Tibial nerve (tissue), 4 donors: Measurements from ENCODE around the gene FAM120C. TPM values are rescaled to one million over a fixed set of nuclear protein-coding genes. Genes with fewer than 3 reads are reported as not detected.

Experiments
- DNase-seq, 2 donors: peaks; one replicate each; pipeline ENCODE4 v3.0.0-alpha.2; 2019; ENCODE audit warnings: low spot score in 2 of 2
- H3K27ac ChIP-seq, 4 donors: fragments of 200-600 bp; sonication (generic) in 3 of 4; one replicate each; pipeline ENCODE4 v1.5.1; 2017 to 2019; ENCODE audit warnings: mild to moderate bottlenecking in 1 of 4
- H3K27me3 ChIP-seq, 2 donors: fragments of 200-600 bp; sonication (generic) in 1 of 2; one replicate each; pipeline versions ENCODE4 v1.5.1 to v1.6.0; 2017 to 2019
- H3K36me3 ChIP-seq, 3 donors: fragments of 200-600 bp; sonication (generic); one replicate each; pipeline ENCODE4 v1.5.1; 2018 to 2019
- H3K4me1 ChIP-seq, 4 donors: fragments of 200-600 bp; sonication (generic) in 3 of 4; one replicate each; pipeline ENCODE4 v1.5.1; 2017 to 2019
- H3K4me3 ChIP-seq, 4 donors: fragments of 200-600 bp; sonication (generic) in 3 of 4; one replicate each; pipeline ENCODE4 v1.5.1; 2017 to 2019; ENCODE audit warnings: mild to moderate bottlenecking in 1 of 4, moderate library complexity in 1 of 4
- H3K9me3 ChIP-seq, 4 donors: fragments of 200-600 bp; sonication (generic) in 3 of 4; one replicate each; pipeline ENCODE4 v1.5.1; 2017 to 2019
- EP300 ChIP-seq, 2 donors: sonication (generic); formaldehyde crosslinking; IDR thresholded peaks; one replicate each; pipeline ENCODE4 v1.6.1; 2017; ENCODE audit warnings: antibody characterized with exemption in 2 of 2, mild to moderate bottlenecking in 1 of 2
- POLR2A ChIP-seq, 2 donors: fragments of 450-650 bp; IDR thresholded peaks; one replicate each; pipeline ENCODE4 v1.6.1; 2017; ENCODE audit warnings: antibody characterized with exemption in 2 of 2, mild to moderate bottlenecking in 2 of 2, moderate library complexity in 2 of 2
- WGBS, 2 donors: methylation state at CpG; one replicate each; pipeline ENCODE4 v1.1.5; 2018; 5-methylcytosine and 5-hydroxymethylcytosine counted together
- total RNA-seq, 4 donors: library from RNA; depleted of rRNA; stranded (reverse); fragments of >200 nt; gene quantifications; one replicate each; pipeline ENCODE4 v1.1.0, GENCODE V29; 2016
- TF ChIP-seq, protein P1 (sequence below), 5 experiments: fragments of 200-600 bp in 3 of 5; fragments of 450-650 bp in 2 of 5; sonication (generic) in 3 of 5; IDR thresholded peaks; one replicate each; pipeline ENCODE4 v1.5.1; 2016 to 2019; ENCODE audit warnings: antibody characterized with exemption in 5 of 5, mild to moderate bottlenecking in 3 of 5, moderate library complexity in 2 of 5

Gene FAM120C
- total RNA-seq, 4 donors from 2014 or later: 12.3 to 21.6 (median 17.4) TPM

DNA sequence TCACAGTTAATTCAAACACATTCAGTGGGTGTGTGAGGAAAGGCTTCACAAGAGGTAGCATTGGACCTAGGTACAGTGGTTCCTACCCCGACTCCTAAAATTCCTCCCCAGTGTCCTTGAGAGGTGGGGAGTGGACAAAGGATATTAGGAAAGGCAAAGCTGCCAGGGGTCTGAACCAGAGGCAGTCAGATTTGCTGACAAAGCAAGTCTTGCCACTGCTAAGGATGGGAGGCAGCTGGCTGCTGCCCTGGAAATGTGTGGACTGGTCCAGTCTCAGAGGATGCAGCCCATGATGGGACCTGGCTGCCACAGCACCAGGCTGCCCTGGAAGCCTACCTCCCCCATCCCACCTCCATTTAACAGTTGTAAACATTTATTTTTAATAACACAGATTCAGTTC lies 134.6 kb downstream of the FAM120C start:
- TF ChIP-seq, protein P1, sequence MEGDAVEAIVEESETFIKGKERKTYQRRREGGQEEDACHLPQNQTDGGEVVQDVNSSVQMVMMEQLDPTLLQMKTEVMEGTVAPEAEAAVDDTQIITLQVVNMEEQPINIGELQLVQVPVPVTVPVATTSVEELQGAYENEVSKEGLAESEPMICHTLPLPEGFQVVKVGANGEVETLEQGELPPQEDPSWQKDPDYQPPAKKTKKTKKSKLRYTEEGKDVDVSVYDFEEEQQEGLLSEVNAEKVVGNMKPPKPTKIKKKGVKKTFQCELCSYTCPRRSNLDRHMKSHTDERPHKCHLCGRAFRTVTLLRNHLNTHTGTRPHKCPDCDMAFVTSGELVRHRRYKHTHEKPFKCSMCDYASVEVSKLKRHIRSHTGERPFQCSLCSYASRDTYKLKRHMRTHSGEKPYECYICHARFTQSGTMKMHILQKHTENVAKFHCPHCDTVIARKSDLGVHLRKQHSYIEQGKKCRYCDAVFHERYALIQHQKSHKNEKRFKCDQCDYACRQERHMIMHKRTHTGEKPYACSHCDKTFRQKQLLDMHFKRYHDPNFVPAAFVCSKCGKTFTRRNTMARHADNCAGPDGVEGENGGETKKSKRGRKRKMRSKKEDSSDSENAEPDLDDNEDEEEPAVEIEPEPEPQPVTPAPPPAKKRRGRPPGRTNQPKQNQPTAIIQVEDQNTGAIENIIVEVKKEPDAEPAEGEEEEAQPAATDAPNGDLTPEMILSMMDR (IDR thresholded peaks at IDR 0.05): no peak
- no peak for TF ChIP-seq POLR2A (IDR thresholded peaks at IDR 0.05)
- no peak for TF ChIP-seq EP300 (IDR thresholded peaks at IDR 0.05)
- Histone ChIP-seq H3K9me3 (no peaks in the 10 kb centered on the region), H3K27ac (no peak overlapping the region), H3K27me3 (no peaks in the 10 kb centered on the region), H3K4me3 (no peak overlapping the region), H3K36me3 (peaks cover 0 to 7% (median 0%) of the 10 kb centered on the region in 3 donors), H3K4me1 (peaks cover 0 to 6% (median 0%) of the 10 kb centered on the region in 4 donors)
- no peak for DNase-seq
- WGBS, 2 donors: 77 to 80% methylated on average over 1 of the region's 1 CpG

DNA sequence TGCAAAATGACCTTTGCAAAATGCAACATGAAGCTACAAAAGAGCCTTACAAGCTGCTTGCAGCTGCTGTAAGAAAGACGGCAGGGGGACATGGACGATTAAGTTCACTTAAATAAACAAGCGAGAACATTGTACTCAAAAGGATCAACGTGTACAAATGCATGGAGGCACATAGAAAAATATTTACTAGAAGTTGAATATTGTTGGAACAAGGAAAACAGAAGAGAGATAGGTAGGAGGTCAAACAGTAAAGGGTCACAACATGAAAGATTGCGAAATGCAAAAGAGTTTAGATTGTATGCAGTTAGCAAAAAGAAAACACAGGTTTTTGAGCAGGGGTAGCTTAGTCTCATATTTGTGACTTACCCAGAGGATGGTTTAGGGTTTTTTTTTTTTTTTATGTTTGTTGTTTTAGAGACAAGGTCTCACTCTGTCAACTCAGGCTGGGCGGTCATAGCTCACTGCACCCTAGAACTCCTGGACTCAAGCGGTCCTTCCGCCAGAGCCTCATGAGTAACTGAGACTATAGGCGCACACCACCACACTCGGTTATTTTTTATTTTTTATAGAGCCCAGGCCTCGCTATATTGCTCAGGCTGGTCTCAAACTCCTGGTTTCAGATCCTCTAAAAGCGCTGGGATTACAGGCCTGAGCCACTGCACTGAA lies 137.4 kb downstream of the FAM120C start:
- WGBS, 2 donors: 78 to 84% methylated on average over 12 of the region's 12 CpGs
- H3K27ac ChIP-seq: peak overlapping the region in 1 of 4 donors; percentile 65

DNA sequence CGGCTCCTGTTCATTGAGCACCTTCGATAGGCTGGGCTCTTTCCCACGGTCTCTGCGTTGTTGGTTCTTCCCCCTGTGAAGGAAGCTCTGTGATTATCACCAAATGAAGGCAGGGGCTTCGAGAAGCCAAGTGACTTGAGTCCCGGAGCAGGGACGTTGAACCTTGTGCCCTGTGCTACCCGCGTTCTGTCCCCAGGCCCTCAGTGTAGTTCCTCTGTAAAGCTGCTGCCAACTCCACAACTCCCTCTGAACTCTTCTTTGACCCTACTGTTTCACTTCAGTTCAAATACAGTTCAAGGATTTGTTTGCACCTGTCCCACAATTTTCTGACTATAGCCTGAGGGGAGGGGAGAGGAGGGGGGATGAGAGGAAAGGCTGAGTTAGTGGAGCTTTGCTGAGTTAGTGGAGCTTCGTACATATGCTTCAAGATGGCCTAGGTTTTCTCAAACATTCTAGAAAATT lies 138.1 kb downstream of the FAM120C start:
- TF ChIP-seq EP300 (IDR thresholded peaks at IDR 0.05) (no peak), POLR2A (IDR thresholded peaks at IDR 0.05) (no peak)
- TF ChIP-seq, protein P1 (IDR thresholded peaks at IDR 0.05): no peak
- no peaks in the 10 kb centered on the region for H3K9me3 ChIP-seq
- H3K4me1 ChIP-seq: peaks cover 0 to 15% (median 0%) of the 10 kb centered on the region in 4 donors
- peaks cover 0 to 12% (median 0%) of the 10 kb centered on the region in 3 donors for H3K36me3 ChIP-seq
- peak overlapping the region; percentile 41 to 80 (median 60) for H3K4me3 ChIP-seq
- no peaks in the 10 kb centered on the region for H3K27me3 ChIP-seq
- DNase-seq: no peak
- 13 to 44% methylated on average over 8 to 10 of the region's 10 CpGs for WGBS, 2 donors
- H3K27ac ChIP-seq: peak overlapping the region; percentile 65 to 97 (median 93)

More for the DNA sequence above, 137.4 kb downstream of the FAM120C start:
- Histone ChIP-seq H3K36me3 (peaks cover 0 to 4% (median 0%) of the 10 kb centered on the region in 3 donors), H3K4me3 (no peak overlapping the region), H3K4me1 (peaks cover 0 to 15% (median 0%) of the 10 kb centered on the region in 4 donors), H3K9me3 (no peaks in the 10 kb centered on the region), H3K27me3 (no peaks in the 10 kb centered on the region)
- TF ChIP-seq, protein P1 (IDR thresholded peaks at IDR 0.05): no peak
- DNase-seq: no peak

DNA sequence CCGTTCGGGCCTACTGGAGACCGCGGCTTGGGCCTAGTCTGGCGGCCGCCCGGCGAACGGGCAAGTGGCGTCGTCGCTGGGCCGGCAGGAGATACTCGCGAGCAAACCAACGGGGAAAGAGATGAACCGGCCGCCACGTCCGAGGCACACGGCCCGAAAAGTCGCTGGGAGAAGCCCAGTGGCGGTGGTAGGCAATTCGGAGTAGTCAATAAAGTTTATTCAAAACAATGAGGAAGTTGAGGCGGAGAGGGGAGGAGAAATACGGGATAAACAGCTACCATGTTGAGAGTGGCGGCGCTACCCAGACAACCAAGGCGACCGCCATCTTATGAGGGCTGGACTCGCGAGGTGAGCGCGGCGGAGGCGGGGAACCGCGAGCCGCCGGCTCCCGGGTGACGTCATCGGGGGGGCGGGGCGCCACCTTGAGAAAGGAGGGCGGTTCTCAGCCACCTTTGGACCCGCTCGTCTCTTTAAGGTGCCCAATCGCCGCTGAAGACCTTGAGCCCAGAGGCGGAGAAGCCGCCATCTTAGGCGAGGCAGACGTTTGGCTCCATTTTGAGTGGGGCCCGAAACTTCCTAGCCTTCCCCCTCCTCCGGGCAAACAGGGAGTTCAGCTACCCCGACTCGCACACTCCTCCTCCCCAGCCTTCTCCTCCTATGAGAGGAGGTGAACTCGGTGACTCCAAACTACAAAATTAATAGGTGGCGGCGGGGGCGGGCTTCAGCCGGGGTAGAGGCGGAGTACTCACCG lies 138.8 kb downstream of the FAM120C start, which contains the start of gene PHF8:
TSS of gene PHF8 (minus strand) at position 348 of the 751 bp plus-strand sequence. CDS start 1,745 bp downstream, outside the sequence.
- Histone ChIP-seq H3K4me1 (peaks cover 0 to 15% (median 0%) of the 10 kb centered on the region in 4 donors), H3K27ac (peak within 1 kb of the TSS; percentile 65 to 97 (median 93)), H3K36me3 (peaks cover 0 to 15% (median 0%) of the 10 kb centered on the region in 3 donors), H3K9me3 (no peaks in the 10 kb centered on the region), H3K4me3 (peak within 1 kb of the TSS; percentile 49 to 94 (median 75)), H3K27me3 (no peaks in the 10 kb centered on the region)
- peak; percentile 82 to 89 for DNase-seq
- WGBS, 2 donors: 1 to 43% methylated on average over 28 to 62 of the region's 66 CpGs
- TF ChIP-seq, protein P1 (IDR thresholded peaks at IDR 0.05): no peak
- TF ChIP-seq POLR2A (IDR thresholded peaks at IDR 0.05) (peak; percentile 11 to 55), EP300 (IDR thresholded peaks at IDR 0.05) (peak in 1 of 2 donors; percentile 89)
